Liver (tissue), 9 donors: ENCODE measurements around the gene SETBP1. TPM values are rescaled to one million over a fixed set of nuclear protein-coding genes. Genes with fewer than 3 reads are reported as not detected.

ENCODE experiments used
- DNase-seq: peaks from one replicate; pipeline ENCODE4 v3.0.0-alpha.2; 2017; ENCODE audit warnings: low spot score
- H3K27ac ChIP-seq, 2 donors: one replicate each; pipeline ENCODE4 v1.7.0; 2013; ENCODE audit warnings: inconsistent platforms in 2 of 2, low read length in 2 of 2, control low read depth in 1 of 2, low read depth in 1 of 2, mild to moderate bottlenecking in 1 of 2
- H3K27me3 ChIP-seq, 4 donors: one replicate each; pipeline versions ENCODE4 v1.6.1 to v1.7.0; 2013; ENCODE audit warnings: low read length in 3 of 4, inconsistent platforms in 1 of 4, mild to moderate bottlenecking in 1 of 4, moderate library complexity in 1 of 4; ENCODE audit not compliant: control insufficient read depth in 4 of 4, insufficient read depth in 4 of 4
- H3K36me3 ChIP-seq, 4 donors: one replicate each; pipeline versions ENCODE4 v1.6.1 to v1.7.0; 2013; ENCODE audit warnings: low read length in 3 of 4, mild to moderate bottlenecking in 3 of 4, low read depth in 1 of 4, moderate library complexity in 1 of 4; ENCODE audit not compliant: control insufficient read depth in 4 of 4, insufficient read depth in 3 of 4
- H3K4me1 ChIP-seq, 4 donors: one replicate each; pipeline versions ENCODE4 v1.6.1 to v1.7.0; 2013; ENCODE audit warnings: low read length in 3 of 4, mild to moderate bottlenecking in 3 of 4, moderate library complexity in 1 of 4; ENCODE audit not compliant: control insufficient read depth in 4 of 4, insufficient read depth in 4 of 4
- H3K4me3 ChIP-seq, 3 donors: one replicate each; pipeline versions ENCODE4 v1.6.1 to v1.7.0; 2013; ENCODE audit warnings: low read length in 3 of 3, control low read depth in 1 of 3, low read depth in 1 of 3, mild to moderate bottlenecking in 1 of 3
- H3K9ac ChIP-seq, 2 donors: one replicate each; pipeline ENCODE4 v1.7.0; 2013; ENCODE audit warnings: low read length in 2 of 2, mild to moderate bottlenecking in 2 of 2, moderate library complexity in 2 of 2, control low read depth in 1 of 2, low read depth in 1 of 2
- H3K9me3 ChIP-seq, 4 donors: one replicate each; pipeline versions ENCODE4 v1.6.1 to v1.7.0; 2013; ENCODE audit warnings: low read length in 3 of 4; ENCODE audit not compliant: control insufficient read depth in 4 of 4
- EGR1 ChIP-seq, 2 donors: IDR thresholded peaks; 2 replicates each; pipeline ENCODE4 v1.6.1; 2016 to 2018; ENCODE audit warnings: antibody characterized with exemption in 2 of 2, low read depth in 2 of 2
- FOXA2 ChIP-seq: IDR thresholded peaks from 2 replicates; pipeline ENCODE4 v1.6.1; 2016; ENCODE audit warnings: antibody characterized with exemption
- HNF4G ChIP-seq: IDR thresholded peaks from 2 replicates; pipeline ENCODE4 v1.6.1; 2016; ENCODE audit warnings: antibody characterized with exemption
- JUND ChIP-seq, 2 donors: IDR thresholded peaks; 2 replicates each; pipeline ENCODE4 v1.6.1; 2016; ENCODE audit warnings: antibody characterized with exemption in 2 of 2
- NR2F2 ChIP-seq: IDR thresholded peaks from 2 replicates; pipeline ENCODE4 v1.6.1; 2016; ENCODE audit warnings: antibody characterized with exemption
- RXRA ChIP-seq, 2 donors: IDR thresholded peaks; 2 replicates each; pipeline ENCODE4 v1.6.1; 2017 to 2018; ENCODE audit warnings: antibody characterized with exemption in 2 of 2, mild to moderate bottlenecking in 1 of 2
- SP1 ChIP-seq: IDR thresholded peaks from 2 replicates; pipeline ENCODE4 v1.6.1; 2018; ENCODE audit warnings: antibody characterized with exemption, mild to moderate bottlenecking
- YY1 ChIP-seq: IDR thresholded peaks from 2 replicates; pipeline ENCODE4 v1.6.1; 2016; ENCODE audit warnings: antibody characterized with exemption, mild to moderate bottlenecking
- WGBS: extraction: QIAGEN DNeasy Blood & Tissue Kit; methylation state at CpG from one replicate; pipeline ENCODE4 v1.1.7; 2013; 5-methylcytosine and 5-hydroxymethylcytosine counted together
- polyA plus RNA-seq, 2 donors: library from polyadenylated mRNA; stranded (reverse) in 1 of 2; unstranded in 1 of 2; fragments of 200-250 nt in 1 of 2; fragments of >200 nt in 1 of 2; fragmentation: Nextera tagmentation in 1 of 2; extraction: Ambion mirVana in 1 of 2; gene quantifications; one replicate each; pipeline versions ENCODE4 v1.2.1 to v1.2.3, GENCODE V29; 2013 to 2015
- total RNA-seq, 2 donors: library from RNA; depleted of rRNA; stranded (reverse); fragments of >200 nt; gene quantifications; one replicate each; pipeline ENCODE4 v1.2.3, GENCODE V29; 2014
- TF ChIP-seq, protein P1 (sequence below): IDR thresholded peaks from 2 replicates; pipeline ENCODE4 v1.6.1; 2016; ENCODE audit warnings: antibody characterized with exemption
- TF ChIP-seq, protein P2 (sequence below): IDR thresholded peaks from 2 replicates; pipeline ENCODE4 v1.6.1; 2016; ENCODE audit warnings: antibody characterized with exemption
- TF ChIP-seq, protein P3 (sequence below): IDR thresholded peaks from 2 replicates; pipeline ENCODE4 v1.6.1; 2016; ENCODE audit warnings: antibody characterized with exemption, mild to moderate bottlenecking
- TF ChIP-seq, protein P4 (sequence below): fragments of 150-350 bp; IDR thresholded peaks from 2 replicates; pipeline ENCODE4 v1.5.1; 2017; ENCODE audit warnings: improper control_type of control experiment, low read depth, low read length; ENCODE audit not compliant: missing input control
- TF ChIP-seq, protein P5 (sequence below): IDR thresholded peaks from 2 replicates; pipeline ENCODE4 v1.6.1; 2016; ENCODE audit warnings: antibody characterized with exemption
- donor health status: healthy.
- donor health status: healthy.
- donor health status: healthy.
- donor health status: healthy.
- donor health status: healthy.

Gene SETBP1
- total and polyA plus RNA-seq, 4 donors: 2.5 to 15.8 (median 4.7) TPM

DNA sequence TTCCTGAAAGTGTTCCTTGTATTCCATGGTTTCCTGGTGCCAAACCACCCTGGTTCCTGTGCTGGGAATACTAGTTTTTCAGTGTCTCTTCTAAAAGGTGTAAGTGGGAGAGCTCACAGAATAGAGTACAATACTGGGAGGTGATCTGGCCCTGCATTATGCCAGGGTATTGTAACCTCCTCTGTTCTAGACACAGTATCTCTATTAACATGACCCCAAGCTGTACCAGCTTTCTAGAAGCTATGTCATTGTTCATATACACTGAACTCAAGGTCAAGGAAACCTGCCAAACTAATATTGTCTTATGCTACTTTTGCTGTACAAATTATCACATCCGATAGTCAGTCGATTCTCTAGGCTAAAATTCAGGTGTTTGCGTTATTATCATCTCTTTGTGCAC lies 32.7 kb downstream of the SETBP1 start:
- Histone ChIP-seq H3K4me3 (no peak overlapping the region), H3K9me3 (no peaks in the 10 kb centered on the region), H3K9ac (no peak overlapping the region), H3K4me1 (peaks cover 3 to 22% (median 12%) of the 10 kb centered on the region in 4 donors), H3K27ac (no peak overlapping the region), H3K36me3 (peaks cover 0 to 9% (median 1%) of the 10 kb centered on the region in 4 donors), H3K27me3 (no peaks in the 10 kb centered on the region)
- TF ChIP-seq EGR1 (IDR thresholded peaks at IDR 0.05; ENCODE audit: low read depth in 2 of 2) (no peak), JUND (IDR thresholded peaks at IDR 0.05) (no peak), YY1 (no peak)
- TF ChIP-seq, protein P1, sequence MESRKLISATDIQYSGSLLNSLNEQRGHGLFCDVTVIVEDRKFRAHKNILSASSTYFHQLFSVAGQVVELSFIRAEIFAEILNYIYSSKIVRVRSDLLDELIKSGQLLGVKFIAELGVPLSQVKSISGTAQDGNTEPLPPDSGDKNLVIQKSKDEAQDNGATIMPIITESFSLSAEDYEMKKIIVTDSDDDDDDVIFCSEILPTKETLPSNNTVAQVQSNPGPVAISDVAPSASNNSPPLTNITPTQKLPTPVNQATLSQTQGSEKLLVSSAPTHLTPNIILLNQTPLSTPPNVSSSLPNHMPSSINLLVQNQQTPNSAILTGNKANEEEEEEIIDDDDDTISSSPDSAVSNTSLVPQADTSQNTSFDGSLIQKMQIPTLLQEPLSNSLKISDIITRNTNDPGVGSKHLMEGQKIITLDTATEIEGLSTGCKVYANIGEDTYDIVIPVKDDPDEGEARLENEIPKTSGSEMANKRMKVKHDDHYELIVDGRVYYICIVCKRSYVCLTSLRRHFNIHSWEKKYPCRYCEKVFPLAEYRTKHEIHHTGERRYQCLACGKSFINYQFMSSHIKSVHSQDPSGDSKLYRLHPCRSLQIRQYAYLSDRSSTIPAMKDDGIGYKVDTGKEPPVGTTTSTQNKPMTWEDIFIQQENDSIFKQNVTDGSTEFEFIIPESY: no peak
- TF ChIP-seq, protein P2, sequence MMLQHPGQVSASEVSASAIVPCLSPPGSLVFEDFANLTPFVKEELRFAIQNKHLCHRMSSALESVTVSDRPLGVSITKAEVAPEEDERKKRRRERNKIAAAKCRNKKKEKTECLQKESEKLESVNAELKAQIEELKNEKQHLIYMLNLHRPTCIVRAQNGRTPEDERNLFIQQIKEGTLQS: no peak
- 98% methylated on average over 3 of the region's 3 CpGs for WGBS
- DNase-seq: no peak

DNA sequence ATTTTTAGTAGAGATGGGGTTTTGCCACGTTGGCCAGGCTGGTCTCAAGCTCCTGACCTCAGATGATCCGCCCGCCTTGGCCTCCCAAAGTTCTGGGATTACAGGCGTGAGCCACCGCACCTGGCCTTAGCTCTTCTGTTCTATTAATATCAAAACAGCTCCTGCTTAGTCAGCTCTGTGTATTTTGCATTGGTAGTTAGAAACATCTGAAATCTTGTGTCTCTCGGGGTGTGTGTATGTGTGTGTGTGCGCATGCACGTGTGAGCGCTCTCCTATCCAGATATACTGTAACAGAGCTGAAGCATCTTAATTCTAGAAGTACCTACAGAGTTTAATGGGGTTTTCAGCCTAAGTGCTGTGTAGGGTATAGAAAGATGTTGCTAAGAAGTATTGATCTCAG lies 33.7 kb downstream of the SETBP1 start:
- no peak for DNase-seq
- Histone ChIP-seq H3K9me3 (no peaks in the 10 kb centered on the region), H3K27ac (no peak overlapping the region), H3K9ac (no peak overlapping the region), H3K4me3 (no peak overlapping the region), H3K36me3 (peaks cover 0 to 9% (median 1%) of the 10 kb centered on the region in 4 donors), H3K4me1 (peaks cover 2 to 17% (median 6%) of the 10 kb centered on the region in 4 donors), H3K27me3 (no peaks in the 10 kb centered on the region)
- no peak for TF ChIP-seq EGR1 (IDR thresholded peaks at IDR 0.05; ENCODE audit: low read depth in 2 of 2)
- TF ChIP-seq, protein P3, sequence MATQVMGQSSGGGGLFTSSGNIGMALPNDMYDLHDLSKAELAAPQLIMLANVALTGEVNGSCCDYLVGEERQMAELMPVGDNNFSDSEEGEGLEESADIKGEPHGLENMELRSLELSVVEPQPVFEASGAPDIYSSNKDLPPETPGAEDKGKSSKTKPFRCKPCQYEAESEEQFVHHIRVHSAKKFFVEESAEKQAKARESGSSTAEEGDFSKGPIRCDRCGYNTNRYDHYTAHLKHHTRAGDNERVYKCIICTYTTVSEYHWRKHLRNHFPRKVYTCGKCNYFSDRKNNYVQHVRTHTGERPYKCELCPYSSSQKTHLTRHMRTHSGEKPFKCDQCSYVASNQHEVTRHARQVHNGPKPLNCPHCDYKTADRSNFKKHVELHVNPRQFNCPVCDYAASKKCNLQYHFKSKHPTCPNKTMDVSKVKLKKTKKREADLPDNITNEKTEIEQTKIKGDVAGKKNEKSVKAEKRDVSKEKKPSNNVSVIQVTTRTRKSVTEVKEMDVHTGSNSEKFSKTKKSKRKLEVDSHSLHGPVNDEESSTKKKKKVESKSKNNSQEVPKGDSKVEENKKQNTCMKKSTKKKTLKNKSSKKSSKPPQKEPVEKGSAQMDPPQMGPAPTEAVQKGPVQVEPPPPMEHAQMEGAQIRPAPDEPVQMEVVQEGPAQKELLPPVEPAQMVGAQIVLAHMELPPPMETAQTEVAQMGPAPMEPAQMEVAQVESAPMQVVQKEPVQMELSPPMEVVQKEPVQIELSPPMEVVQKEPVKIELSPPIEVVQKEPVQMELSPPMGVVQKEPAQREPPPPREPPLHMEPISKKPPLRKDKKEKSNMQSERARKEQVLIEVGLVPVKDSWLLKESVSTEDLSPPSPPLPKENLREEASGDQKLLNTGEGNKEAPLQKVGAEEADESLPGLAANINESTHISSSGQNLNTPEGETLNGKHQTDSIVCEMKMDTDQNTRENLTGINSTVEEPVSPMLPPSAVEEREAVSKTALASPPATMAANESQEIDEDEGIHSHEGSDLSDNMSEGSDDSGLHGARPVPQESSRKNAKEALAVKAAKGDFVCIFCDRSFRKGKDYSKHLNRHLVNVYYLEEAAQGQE: no peak
- no peak for TF ChIP-seq RXRA (IDR thresholded peaks at IDR 0.05)
- no peak for TF ChIP-seq HNF4G
- no peak for TF ChIP-seq SP1
- WGBS: 97% methylated on average over 9 of the region's 9 CpGs

DNA sequence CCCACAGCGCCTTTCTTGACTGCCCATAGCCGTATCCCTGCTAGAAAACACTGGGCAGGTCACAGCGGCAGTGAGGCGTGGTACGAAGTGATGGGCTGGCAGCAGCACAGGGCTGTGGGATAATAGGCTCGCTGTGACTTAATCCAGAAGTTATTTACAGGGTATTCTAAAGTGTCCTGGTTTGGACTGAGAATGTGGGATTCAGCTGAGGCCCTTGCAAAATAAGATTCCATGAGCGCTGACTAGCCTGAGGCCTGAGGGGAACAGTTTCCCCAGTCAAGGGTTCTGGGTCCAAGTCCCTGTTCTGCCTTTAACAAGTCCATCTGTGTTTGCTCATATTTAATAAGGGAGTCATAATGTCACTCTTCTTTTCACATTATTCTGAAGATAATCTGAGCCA lies 34.6 kb downstream of the SETBP1 start:
- Histone ChIP-seq H3K9me3 (no peaks in the 10 kb centered on the region), H3K27ac (no peak overlapping the region), H3K4me3 (no peak overlapping the region), H3K27me3 (no peaks in the 10 kb centered on the region), H3K4me1 (peaks cover 0 to 14% (median 4%) of the 10 kb centered on the region in 4 donors), H3K36me3 (peaks cover 0 to 9% (median 1%) of the 10 kb centered on the region in 4 donors), H3K9ac (no peak overlapping the region)
- WGBS: 95% methylated on average over 7 of the region's 7 CpGs
- DNase-seq: no peak
- TF ChIP-seq NR2F2: no peak
- TF ChIP-seq, protein P4, sequence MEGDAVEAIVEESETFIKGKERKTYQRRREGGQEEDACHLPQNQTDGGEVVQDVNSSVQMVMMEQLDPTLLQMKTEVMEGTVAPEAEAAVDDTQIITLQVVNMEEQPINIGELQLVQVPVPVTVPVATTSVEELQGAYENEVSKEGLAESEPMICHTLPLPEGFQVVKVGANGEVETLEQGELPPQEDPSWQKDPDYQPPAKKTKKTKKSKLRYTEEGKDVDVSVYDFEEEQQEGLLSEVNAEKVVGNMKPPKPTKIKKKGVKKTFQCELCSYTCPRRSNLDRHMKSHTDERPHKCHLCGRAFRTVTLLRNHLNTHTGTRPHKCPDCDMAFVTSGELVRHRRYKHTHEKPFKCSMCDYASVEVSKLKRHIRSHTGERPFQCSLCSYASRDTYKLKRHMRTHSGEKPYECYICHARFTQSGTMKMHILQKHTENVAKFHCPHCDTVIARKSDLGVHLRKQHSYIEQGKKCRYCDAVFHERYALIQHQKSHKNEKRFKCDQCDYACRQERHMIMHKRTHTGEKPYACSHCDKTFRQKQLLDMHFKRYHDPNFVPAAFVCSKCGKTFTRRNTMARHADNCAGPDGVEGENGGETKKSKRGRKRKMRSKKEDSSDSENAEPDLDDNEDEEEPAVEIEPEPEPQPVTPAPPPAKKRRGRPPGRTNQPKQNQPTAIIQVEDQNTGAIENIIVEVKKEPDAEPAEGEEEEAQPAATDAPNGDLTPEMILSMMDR: no peak
- TF ChIP-seq EGR1 (IDR thresholded peaks at IDR 0.05; ENCODE audit: low read depth in 2 of 2): no peak
- TF ChIP-seq, protein P3: no peak
- TF ChIP-seq, protein P1: no peak
- TF ChIP-seq, protein P5, sequence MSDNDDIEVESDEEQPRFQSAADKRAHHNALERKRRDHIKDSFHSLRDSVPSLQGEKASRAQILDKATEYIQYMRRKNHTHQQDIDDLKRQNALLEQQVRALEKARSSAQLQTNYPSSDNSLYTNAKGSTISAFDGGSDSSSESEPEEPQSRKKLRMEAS: no peak
- TF ChIP-seq JUND (IDR thresholded peaks at IDR 0.05): no peak
- no peak for TF ChIP-seq RXRA (IDR thresholded peaks at IDR 0.05)
- no peak for TF ChIP-seq YY1
- no peak for TF ChIP-seq FOXA2
